HG03457 (cell line): Measurements from ENCODE around the gene GOLIM4.
"Not testable (repeated sequence)": the region's sequence is repeated elsewhere in the genome, so short reads cannot be mapped to it uniquely, and the experiment has no call there.

Experiments
- ATAC-seq: cut with Tn5 transposase; IDR thresholded peaks from one replicate; pipeline ENCODE4 v1.9.1; 2021; ENCODE audit warnings: moderate number of reproducible peaks; ENCODE audit not compliant: unreplicated experiment

Gene GOLIM4

DNA sequence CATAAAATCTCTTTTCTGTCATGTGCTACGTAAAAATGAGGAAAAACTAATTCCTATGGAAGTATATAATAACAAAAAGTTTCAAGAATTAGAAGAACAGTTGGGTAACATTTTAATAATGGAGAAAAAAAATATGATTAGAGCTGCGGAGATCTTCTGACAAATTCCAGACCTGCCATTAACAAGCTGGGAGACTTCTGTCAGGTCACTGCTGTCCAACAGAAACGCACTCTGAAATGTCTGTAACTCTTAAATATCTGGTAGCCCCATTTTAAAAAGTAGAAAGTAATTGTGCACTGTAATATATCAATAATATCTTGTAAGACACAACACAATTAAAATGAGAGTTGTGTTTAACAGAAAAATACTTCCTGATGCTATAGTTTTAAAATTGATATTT is 15.7 kb downstream of the GOLIM4 start:
- no peak for ATAC-seq

DNA sequence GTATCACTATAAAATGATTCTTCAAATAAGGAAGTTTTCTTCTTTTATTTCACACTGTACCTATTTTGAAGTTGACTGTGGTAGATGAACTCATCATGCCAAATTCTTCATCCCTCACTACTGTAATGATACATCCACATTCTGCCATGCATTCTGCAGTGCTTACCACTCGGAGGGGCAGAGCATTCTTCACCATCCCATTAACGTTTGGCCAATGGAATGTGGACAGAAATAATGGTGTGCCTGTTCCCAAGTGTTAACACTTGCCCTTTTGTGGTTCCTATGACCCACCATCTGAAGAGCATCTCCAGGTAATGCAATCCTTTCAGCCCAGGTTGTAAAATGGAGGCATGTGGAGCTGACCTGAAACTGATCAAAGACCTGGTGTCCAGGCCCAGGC is 18.6 kb downstream of the GOLIM4 start:
- no peak for ATAC-seq

DNA sequence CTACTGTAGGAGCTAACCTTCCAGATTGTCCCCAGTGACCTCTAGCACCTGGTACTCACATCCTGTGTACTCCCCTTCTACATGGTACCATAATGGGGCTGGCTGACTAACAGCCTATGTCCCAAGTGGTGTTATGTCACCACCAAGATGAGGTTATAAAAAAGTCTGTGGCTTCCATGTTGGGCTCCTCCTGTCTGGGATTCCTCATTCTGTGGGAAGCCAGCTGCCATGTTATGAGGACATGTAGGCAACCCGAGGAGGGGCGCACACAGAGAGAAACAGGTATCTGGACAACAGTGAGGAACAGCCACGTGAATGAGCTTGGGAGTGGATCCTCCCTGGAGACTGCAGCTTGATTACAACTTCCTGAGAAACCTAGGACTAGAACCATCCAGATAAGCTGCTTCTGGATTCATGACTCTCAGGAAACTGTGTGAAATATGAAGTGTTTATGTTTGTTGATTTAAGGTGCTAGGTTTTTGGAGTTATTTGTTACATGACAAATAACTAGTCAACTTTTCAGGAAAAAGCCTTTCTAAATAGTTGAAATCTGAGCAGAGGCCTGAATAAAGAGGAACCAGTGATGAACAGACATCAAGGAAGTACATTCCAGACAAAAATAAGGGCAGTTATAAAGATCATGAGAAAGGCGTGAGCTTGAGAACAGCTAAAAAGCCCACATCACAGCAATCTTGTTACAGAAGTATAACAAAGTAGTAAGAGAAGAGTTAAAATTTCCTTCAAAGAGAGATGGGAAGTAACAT is 21.7 kb downstream of the GOLIM4 start:
- ATAC-seq = no peak

DNA sequence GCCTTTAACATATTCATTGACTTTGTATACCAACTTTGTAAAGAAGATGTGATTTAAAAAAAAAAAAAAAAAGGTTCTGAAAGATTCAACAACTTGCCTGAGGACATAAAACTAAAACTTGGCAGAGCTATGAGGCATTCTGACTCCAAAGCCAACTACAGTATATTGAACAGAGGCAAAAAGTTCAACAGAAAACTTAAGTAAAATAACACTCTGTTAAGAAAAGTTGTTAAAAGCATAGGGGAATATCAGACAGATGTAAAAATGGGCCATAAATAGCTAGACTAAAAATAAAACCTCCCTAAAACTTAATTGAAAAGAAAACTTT is 23.4 kb downstream of the GOLIM4 start:
- no peak for ATAC-seq

DNA sequence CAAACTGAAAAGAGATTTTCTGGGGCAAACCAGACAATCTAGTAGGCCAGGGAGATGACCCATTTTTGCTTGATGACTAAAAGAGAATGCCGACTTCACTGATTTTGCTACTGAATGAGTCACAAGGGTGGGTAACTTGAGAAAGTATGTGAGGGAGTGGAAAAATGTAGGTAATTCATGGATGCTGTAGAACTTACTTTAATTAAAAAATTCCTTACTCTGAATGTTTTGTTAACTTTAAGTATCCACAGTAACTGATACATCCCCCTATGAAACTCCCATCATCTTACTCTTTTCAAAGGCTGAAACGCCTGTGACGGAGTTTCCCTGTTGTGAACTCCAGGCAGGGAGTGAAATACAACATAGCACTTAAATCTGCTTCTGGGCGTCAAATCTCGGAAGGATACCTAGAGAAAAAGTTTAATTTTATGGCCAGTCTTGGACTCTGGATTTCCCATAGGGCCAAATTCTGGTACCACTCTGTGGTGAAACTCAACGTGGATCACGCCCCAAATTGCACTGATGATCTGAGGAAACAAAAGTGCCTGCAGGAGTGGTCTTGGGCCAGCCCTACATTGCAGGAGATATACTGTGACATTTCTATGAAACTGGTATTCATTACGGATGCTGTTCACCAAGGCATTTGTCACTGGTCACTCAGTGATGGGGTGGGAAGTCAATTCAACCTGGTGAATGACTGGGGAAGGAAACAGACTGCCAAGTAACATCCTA is 24.0 kb downstream of the GOLIM4 start:
- ATAC-seq = no peak

DNA sequence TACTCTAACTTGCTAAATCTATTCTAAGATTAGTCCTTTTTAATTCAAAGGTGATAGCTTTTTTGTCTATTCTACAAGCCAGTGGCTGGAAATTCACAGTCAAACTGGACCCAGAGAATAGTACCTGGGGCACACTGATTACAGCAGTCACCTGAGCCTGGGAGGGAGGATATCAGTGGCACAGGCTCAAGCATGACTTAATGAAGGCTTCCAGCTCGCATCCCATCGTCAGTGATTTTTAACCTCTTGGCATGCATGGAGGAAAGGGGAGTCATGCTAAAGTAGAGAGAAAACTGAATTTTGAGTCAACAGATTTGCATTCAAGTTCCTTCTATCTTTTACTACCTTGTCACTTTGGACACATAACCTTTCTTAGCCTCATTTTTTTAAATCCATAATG is 24.8 kb downstream of the GOLIM4 start:
- ATAC-seq = no peak

DNA sequence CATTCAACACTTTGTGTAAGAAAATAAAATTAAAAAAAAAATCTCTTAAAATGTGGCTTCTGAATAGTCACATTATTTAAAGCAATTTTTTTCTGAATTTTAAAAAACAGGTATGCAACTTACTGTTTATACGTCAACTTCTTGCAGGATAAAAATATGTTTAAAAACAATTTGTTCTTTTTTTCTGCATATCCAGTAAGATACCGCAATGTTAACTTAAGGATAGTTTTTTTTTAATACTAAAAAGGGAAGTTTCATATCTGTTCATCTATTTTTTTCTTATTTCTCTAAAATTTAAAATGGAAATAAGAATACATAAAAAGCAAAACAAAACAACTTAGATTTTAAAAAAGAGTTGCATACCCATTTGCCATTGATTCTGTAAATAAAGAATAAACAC is 27.4 kb downstream of the GOLIM4 start:
- ATAC-seq = no peak

DNA sequence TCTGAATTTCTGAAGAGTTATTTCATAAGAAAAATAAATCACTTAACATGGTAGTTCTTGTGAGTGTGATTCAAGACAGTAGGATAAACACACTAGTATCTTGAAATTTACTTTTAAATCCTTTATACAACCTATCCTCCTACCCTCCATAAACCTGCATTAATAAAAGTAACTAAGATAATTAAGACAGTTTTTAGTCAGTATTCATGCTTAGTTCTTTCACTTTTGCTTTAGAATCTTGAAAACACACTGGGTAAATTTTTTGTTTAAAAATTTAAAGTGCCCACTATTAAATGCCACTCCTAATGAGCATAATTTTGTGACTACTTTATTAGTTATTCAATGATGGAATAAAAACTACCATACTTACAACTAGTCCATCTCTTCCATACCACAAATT is 28.8 kb downstream of the GOLIM4 start:
- no peak for ATAC-seq

DNA sequence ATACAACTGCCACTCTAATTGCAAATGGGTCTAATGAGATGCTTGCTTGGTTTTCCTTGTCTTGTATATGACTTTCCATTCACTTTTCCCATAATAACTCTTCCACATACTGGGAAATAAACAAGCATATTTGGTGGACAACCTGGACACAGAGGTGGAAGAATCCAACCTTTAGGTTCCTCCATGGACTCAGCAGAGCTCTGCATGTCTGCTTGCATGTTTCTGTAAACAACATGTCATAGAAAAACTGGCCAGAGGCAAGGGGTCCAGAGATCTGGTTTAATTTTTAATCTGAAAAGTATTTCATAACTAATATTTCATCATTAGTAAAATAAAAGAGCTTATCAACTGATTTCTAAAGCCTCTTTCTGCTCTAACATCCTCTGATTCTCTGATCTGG is 30.2 kb downstream of the GOLIM4 start:
- ATAC-seq = no peak

DNA sequence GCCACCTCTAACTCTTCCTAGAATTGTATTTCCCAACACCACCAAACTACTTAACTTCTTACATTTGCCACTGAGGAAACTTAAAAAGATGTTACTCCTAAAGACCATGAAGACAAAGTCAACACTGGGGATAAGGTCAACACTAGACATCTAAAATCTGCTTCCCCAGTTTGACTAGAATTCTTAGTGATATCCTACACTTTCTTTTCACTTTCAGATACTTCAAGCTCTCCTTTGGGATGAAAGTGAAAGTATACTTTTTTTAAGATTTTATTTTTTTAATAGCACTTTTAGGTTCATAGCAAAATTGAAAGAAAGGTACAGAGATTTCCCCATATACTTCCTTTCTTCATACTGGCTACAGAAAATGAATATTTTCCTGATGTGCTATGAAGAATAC is 32.6 kb downstream of the GOLIM4 start:
- ATAC-seq = no peak

DNA sequence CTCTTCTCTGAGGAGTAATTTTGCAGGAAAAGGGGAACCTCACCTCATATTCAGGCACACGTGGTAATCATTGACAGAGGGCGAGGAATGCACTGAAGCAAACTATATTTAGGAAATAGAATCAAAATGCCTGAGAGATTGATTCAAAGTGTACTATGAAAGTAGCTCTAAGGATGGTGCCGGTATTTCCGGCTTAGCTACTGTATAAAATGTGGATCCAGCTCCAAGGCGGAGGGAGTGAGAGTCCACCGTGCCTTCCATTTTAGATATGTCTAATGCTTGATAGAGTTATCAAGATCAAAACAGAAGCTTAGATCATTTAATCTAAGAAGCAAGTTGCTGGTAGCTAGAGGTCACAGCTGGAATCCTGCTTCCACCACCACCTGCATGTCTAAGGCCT is 33.0 kb downstream of the GOLIM4 start:
- no peak for ATAC-seq

DNA sequence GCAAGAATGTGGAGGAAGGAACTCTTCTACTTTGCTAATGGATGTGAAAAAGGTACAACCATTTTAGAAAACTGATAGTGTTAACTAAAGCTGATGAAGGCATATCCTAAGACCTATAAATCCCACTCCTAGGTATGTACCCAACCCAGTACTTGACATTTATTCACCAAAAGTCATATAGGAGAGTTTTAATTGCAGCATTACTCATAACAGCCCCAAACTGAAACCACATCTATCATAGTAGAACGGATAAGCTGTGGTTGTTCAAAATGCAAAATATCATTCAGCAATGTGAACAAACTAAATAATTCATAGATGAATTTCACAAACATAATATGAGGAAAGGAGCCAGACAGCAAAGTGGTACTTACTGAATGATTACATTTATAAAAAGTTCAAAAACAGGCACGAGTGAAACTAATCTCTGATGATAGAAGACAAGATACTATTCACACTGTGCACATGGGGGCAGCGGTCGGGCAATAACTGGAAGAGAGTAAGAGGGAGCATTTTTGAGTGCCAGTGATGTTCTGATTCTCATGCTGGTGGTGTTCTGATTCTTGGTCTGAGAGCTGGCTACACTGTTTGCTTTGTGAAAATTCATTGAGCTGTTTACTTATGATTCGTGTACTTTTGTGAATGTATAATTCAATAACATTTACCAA is 34.3 kb downstream of the GOLIM4 start:
- ATAC-seq = peak; percentile 88

DNA sequence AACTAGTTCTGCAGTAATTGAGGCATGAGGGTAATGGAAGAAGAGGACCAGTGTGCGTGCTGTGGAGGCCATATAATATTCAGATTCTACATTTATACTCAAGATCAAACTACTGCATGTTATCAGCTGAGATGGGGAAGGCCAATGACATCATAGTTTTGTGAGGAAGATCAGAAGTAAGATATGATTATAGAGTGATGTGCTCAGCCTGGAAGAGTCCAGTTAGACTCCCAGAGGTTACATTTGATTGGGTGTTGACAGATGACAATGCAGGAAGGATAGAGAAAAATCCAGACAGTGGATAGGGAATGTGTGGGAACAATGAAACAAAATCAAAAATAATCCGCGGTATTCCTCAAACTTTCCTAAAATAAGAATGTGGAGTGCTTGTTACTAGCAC is 35.4 kb downstream of the GOLIM4 start:
- no peak for ATAC-seq

DNA sequence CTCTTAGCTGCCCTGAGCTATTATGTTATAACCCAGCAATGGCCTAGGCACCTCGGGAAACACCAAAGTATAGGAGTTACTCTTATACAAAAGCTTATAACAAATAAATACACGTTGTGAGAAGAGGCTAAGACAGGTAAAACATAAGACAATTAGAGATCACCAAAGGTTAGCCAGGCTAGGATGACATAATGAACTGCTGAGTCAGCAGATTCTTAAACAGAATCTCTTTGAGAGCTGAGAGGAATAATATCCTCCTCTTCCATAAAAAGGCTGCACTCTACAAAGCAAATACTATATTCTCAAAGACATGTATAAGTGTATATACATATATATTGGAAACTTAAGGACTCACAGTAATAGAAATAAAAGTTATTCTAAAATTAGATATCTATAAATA is 37.2 kb downstream of the GOLIM4 start:
- ATAC-seq = no peak

DNA sequence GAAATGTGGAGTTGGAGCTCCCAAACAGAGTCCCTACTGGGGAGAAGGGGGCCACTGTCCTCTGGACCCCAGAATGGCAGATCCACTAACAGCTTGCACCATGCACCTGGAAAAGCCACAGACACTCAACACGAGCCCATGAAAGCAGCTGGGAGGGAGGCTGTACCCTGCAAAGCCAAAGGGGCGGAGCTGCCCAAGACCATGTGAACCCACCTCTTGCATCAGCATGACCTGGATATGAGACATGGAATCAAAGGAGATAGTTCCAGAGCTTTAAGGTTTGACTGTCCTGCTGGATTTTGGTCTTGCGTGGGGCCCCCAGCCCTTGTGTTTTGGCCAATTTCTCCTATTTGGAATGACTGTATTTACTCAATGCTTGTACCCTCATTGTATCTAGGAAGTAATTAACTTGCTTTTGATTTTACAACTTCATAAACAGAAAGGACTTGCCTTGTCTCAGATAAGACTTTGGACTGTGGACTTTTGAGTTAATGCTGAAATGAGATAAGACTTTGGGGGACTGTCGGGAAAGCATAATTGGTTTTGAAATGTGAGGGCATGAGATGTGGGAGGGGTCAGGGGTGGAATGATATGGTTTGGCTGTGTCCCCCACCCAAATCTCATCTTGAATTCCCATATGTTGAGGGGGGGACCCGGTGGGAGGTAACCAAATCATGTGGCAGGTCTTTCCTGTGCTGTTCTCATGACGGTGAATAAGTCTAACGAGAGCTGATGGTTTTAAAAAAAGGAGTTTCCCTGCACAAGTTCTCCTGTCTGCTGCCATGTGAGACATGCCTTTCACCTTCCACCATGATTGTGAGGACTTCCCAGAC is 39.1 kb downstream of the GOLIM4 start:
- not testable (repeated sequence) for ATAC-seq

DNA sequence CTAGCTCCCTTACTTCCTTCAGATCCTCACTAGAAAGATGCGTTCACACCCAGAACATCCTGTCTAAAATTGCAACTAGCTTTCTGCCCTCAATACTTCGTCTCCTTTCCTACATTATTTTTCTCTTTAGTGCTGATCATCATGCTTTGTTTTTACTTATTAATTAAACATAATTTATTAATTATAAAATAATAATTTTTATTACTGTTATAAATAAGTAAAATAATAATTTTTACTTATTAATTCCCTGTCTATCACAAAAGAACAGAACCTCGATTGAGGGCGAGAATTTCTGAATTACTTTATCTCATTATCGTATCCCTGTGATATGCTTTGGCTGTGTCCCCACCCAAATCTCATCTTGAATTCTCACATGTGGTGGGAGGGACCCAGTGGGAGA is 41.3 kb downstream of the GOLIM4 start:
- ATAC-seq = no peak

DNA sequence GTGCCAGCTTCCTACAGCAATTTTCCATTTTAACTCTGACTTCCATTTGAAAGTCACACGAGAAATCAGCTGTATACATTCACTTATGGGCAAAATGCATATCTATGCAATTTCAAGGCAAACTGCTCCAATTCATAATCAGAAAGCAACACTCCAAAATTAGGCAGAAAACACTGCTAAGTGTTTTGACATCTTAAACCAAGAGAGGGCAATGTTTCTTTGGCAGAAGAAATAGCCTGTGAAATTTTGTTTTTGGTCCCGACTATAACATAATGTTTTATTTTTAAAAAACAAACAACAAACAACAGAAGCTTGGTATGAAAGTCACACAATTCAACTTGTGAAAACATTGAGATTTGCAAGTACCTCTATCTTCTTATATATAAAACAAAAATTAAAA is 42.6 kb downstream of the GOLIM4 start:
- ATAC-seq = no peak

DNA sequence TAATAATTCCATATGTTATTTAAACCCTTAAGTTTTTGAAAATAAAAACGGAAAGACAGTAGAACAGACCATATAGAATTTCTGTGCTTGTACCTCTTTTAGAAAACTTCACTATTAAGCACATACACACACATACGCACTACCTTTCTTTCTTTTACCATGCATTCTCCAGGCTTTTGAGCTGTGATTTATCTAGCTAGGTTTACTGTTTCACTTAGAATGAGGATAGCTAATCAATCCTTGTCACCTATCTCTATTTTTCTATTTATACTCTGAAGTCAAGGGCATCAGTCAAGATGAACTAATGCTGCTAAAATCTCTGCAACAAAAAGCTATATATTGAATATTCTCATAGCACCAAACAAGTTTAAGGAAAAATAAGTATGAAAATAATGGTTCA is 43.2 kb downstream of the GOLIM4 start:
- ATAC-seq = no peak

DNA sequence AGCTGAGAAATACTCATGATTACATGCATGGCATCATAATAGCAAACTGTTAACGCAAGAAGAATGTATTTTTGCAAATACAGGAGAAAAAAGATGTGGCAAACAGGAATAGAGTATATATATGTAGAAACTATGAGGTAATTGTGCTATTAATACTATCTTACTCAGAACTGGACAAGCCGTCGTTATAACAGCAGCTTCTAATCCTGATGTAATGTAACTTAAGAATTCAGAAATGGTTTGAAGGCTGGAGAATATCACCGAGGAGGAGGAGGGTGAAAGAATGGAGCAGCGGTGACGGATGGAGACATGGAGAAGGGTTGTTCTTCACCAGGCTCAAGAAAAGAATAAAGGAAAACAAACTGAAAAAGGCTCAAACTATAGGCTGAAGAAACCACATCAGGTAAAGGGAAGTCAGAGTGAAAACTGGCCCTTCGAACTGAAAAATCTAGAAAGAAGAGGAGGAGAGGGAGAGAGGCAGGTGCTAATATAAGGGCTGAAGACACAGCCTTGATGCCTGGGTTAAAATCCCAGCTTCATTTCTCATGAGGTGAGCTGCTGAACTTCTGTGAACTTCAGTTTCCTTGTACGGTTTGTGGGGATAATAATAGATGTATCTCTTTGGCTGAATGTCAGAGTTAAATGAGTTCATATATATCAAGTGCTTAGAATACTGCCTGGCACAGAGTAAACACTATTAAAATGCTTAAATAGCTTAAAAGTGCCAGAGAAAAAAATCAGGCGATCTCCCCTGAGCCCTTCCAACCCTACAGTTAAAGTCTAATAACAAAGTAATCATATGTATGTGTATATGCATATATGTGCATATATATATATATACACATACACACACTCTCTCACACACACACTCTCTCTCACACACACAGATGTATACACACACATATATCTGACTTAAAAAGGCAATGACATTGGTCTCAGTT is 43.9 kb downstream of the GOLIM4 start:
- ATAC-seq = no peak

DNA sequence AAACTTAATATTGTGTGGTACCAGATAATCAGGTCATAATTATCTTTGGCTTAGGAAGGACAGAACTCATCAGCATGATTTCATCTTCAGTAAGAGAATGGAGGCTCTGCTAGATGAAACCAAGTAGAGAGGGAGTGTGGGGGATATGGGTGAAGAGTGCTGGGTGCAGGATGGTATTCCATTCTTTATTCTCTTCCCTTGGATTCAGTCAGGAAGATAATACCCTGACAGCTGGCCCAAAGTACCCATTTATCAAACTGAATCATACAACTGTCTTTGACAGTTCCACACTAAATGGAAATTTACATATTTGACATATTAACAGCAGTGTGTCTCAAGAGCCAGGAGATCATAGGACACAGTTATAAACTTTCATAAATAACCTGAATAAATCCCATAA is 44.7 kb downstream of the GOLIM4 start:
- ATAC-seq = no peak
